ENCODE data around the gene GALNT9. TPM values are rescaled to one million over a fixed set of nuclear protein-coding genes. Genes with fewer than 3 reads are reported as not detected.

The GALNT9 gene
- polyA plus RNA-seq, 1 experiment = not detected

- CTCF ChIA-PET = interaction anchor here (1.7 kb wide), 1 partner anchor 122 kb away, joined by 5 read pairs; no protein-coding TSS in a partner anchor
- POLR2A ChIA-PET = no interaction called here
Measured at GRCh38 chr12:132275631-132276030, 53.8 kb downstream of the GALNT9 start.

GRCh38 chr12:132275110-132275531 lies 54.3 kb downstream of the GALNT9 start:
- no peaks in the 10 kb centered on the region for H3K36me3 ChIP-seq (ENCODE audit: control insufficient read depth, insufficient read depth, low read length)
- H3K27me3 ChIP-seq (ENCODE audit: control insufficient read depth, insufficient read depth, low read length) = peaks cover 5% of the 10 kb centered on the region
- CTCF ChIA-PET = interaction anchor here (1.7 kb wide), 1 partner anchor 121 kb away, joined by 5 read pairs; no protein-coding TSS in a partner anchor
- POLR2A ChIA-PET = no interaction called here
- peak; percentile 11 for DNase-seq (ENCODE audit: low read depth)
- H3K4me3 ChIP-seq (ENCODE audit: low read depth, low read length) = no peak overlapping the region
- no peak for TF ChIP-seq CTCF (IDR thresholded peaks at IDR 0.05; ENCODE audit: insufficient read depth, low read depth, low read length)

More at GRCh38 chr12:132275631-132276030, 53.8 kb downstream of the GALNT9 start:
- Histone ChIP-seq H3K4me3 (ENCODE audit: low read depth, low read length) (no peak overlapping the region), H3K27me3 (ENCODE audit: control insufficient read depth, insufficient read depth, low read length) (peaks cover 7% of the 10 kb centered on the region), H3K36me3 (ENCODE audit: control insufficient read depth, insufficient read depth, low read length) (no peaks in the 10 kb centered on the region)
- no peak for DNase-seq (ENCODE audit: low read depth)
- no peak for TF ChIP-seq CTCF (IDR thresholded peaks at IDR 0.05; ENCODE audit: insufficient read depth, low read depth, low read length)

- ChIA-PET CTCF (no interaction called here), POLR2A (no interaction called here)
- H3K4me3 ChIP-seq (ENCODE audit: low read depth, low read length) = no peak overlapping the region
- DNase-seq (ENCODE audit: low read depth) = no peak
- no peaks in the 10 kb centered on the region for H3K36me3 ChIP-seq (ENCODE audit: control insufficient read depth, insufficient read depth, low read length)
- peaks cover 5% of the 10 kb centered on the region for H3K27me3 ChIP-seq (ENCODE audit: control insufficient read depth, insufficient read depth, low read length)
- no peak for TF ChIP-seq CTCF (IDR thresholded peaks at IDR 0.05; ENCODE audit: insufficient read depth, low read depth, low read length)
Measured at GRCh38 chr12:132273992-132274334, 55.4 kb downstream of the GALNT9 start.

GRCh38 chr12:132272711-132273110 lies 56.7 kb downstream of the GALNT9 start:
- no peak overlapping the region for H3K4me3 ChIP-seq (ENCODE audit: low read depth, low read length)
- peaks cover 7% of the 10 kb centered on the region for H3K27me3 ChIP-seq (ENCODE audit: control insufficient read depth, insufficient read depth, low read length)
- H3K36me3 ChIP-seq (ENCODE audit: control insufficient read depth, insufficient read depth, low read length) = no peaks in the 10 kb centered on the region
- DNase-seq (ENCODE audit: low read depth) = no peak
- no peak for TF ChIP-seq CTCF (IDR thresholded peaks at IDR 0.05; ENCODE audit: insufficient read depth, low read depth, low read length)
- CTCF ChIA-PET = no interaction called here
- POLR2A ChIA-PET = no interaction called here

- no peak for DNase-seq (ENCODE audit: low read depth)
Measured at GRCh38 chr12:132271755-132272092, 57.7 kb downstream of the GALNT9 start.

More at GRCh38 chr12:132271755-132272092, 57.7 kb downstream of the GALNT9 start:
- ChIA-PET POLR2A (no interaction called here), CTCF (no interaction called here)
- Histone ChIP-seq H3K4me3 (ENCODE audit: low read depth, low read length) (no peak overlapping the region), H3K27me3 (ENCODE audit: control insufficient read depth, insufficient read depth, low read length) (peaks cover 5% of the 10 kb centered on the region), H3K36me3 (ENCODE audit: control insufficient read depth, insufficient read depth, low read length) (no peaks in the 10 kb centered on the region)
- TF ChIP-seq CTCF (IDR thresholded peaks at IDR 0.05; ENCODE audit: insufficient read depth, low read depth, low read length) = no peak

Data from BJ (cell line).